IMR-90 (cell line): ENCODE measurements around the gene HASPIN. TPM values are rescaled to one million over a fixed set of nuclear protein-coding genes. Genes with fewer than 3 reads are reported as not detected.

Source experiments
- ATAC-seq: fragments of 200-7000 bp; cut with Tn5 transposase; 2 replicates; pipeline ENCODE4 v1.9.1; 2020; ENCODE audit warnings: low read depth, mild to moderate bottlenecking, moderate library complexity
- BruUV-seq: library from RNA; stranded (reverse); fragments of 400-500 nt; replicated peaks from 2 replicates; lab custom pipeline; 2021; lab: Mats Ljungman, UMichigan
- CTCF ChIA-PET: fragments of 300-600 bp; formaldehyde crosslinking; extraction: SDS; loops from one replicate; lab custom pipeline; 2021; ENCODE audit warnings: antibody characterized with exemption; lab: Yijun Ruan, JAX
- POLR2A ChIA-PET: fragments of 300-600 bp; sonication (Branson Sonifier 250); formaldehyde crosslinking; loops from one replicate; lab custom pipeline; 2022; ENCODE audit warnings: antibody characterized with exemption; ENCODE audit not compliant: unreplicated experiment; lab: Charles Lee
- DNase-seq: peaks from one replicate; pipeline ENCODE4 v3.0.0; 2013
- H2AFZ ChIP-seq: replicated peaks from 2 replicates; pipeline ENCODE3; 2013; ENCODE audit warnings: low read length, mild to moderate bottlenecking; ENCODE audit not compliant: poor library complexity
- H2AK5ac ChIP-seq: 2 replicates; pipeline ENCODE4 v1.6.1; 2013; ENCODE audit warnings: low read depth, low read length, inconsistent platforms
- H2AK9ac ChIP-seq: replicated peaks from 2 replicates; pipeline ENCODE3; 2013; ENCODE audit warnings: mild to moderate bottlenecking, low read depth, low read length, moderate library complexity; ENCODE audit not compliant: poor library complexity
- H2BK120ac ChIP-seq: 2 replicates; pipeline ENCODE4 v1.6.1; 2013; ENCODE audit warnings: low read depth, low read length, inconsistent platforms
- H2BK15ac ChIP-seq: 3 replicates; pipeline ENCODE4 v1.6.1; 2013; ENCODE audit warnings: low read depth, low read length, inconsistent platforms
- H2BK20ac ChIP-seq: 2 replicates; pipeline ENCODE4 v1.6.1; 2013; ENCODE audit warnings: low read depth, mild to moderate bottlenecking, inconsistent platforms, low read length, moderate library complexity
- H2BK5ac ChIP-seq: 2 replicates; pipeline ENCODE4 v1.6.1; 2013; ENCODE audit warnings: mild to moderate bottlenecking, low read depth, low read length, inconsistent platforms; ENCODE audit not compliant: poor library complexity, severe bottlenecking
- H3K14ac ChIP-seq: replicated peaks from 2 replicates; pipeline ENCODE4 v1.6.1; 2013; ENCODE audit warnings: low read depth, low read length, inconsistent platforms
- H3K18ac ChIP-seq: 2 replicates; pipeline ENCODE4 v1.6.1; 2013; ENCODE audit warnings: low read depth, low read length, control low read depth
- H3K23ac ChIP-seq: 2 replicates; pipeline ENCODE4 v1.6.1; 2013; ENCODE audit warnings: low read depth, low read length, inconsistent platforms
- H3K27ac ChIP-seq: 2 replicates; pipeline ENCODE4 v1.5.1; 2013; ENCODE audit warnings: mild to moderate bottlenecking, control low read depth, low read length; ENCODE audit not compliant: insufficient read depth
- H3K27me3 ChIP-seq: 2 replicates; pipeline ENCODE4 v1.6.1; 2013; ENCODE audit warnings: low read length; ENCODE audit not compliant: control insufficient read depth, insufficient read depth
- H3K36me3 ChIP-seq: 2 replicates; pipeline ENCODE4 v1.6.1; 2013; ENCODE audit warnings: low read length, mixed read lengths; ENCODE audit not compliant: control insufficient read depth, insufficient read depth
- H3K4ac ChIP-seq: 2 replicates; pipeline ENCODE4 v1.6.1; 2013; ENCODE audit warnings: low read depth, low read length, inconsistent platforms
- H3K4me1 ChIP-seq: 2 replicates; pipeline ENCODE4 v1.6.1; 2013; ENCODE audit warnings: low read length, mixed read lengths; ENCODE audit not compliant: control insufficient read depth, insufficient read depth
- H3K4me2 ChIP-seq: 2 replicates; pipeline ENCODE4 v1.6.1; 2013; ENCODE audit warnings: low read depth, mild to moderate bottlenecking, control low read depth, low read length, moderate library complexity
- H3K4me3 ChIP-seq: 2 replicates; pipeline ENCODE4 v1.5.1; 2013; ENCODE audit warnings: low read depth, mild to moderate bottlenecking, control low read depth, low read length, moderate library complexity; ENCODE audit not compliant: insufficient read depth
- H3K56ac ChIP-seq: 2 replicates; pipeline ENCODE4 v1.6.1; 2013; ENCODE audit warnings: low read length, inconsistent platforms; ENCODE audit not compliant: insufficient read depth; ENCODE audit errors: extremely low read depth
- H3K79me1 ChIP-seq, 2 experiments: 2 replicates each; pipeline ENCODE4 v1.6.1; 2013; ENCODE audit warnings: low read length in 2 of 2, inconsistent platforms in 1 of 2, low read depth in 1 of 2
- H3K9ac ChIP-seq: 2 replicates; pipeline ENCODE4 v1.6.1; 2013; ENCODE audit warnings: low read depth, low read length, control low read depth
- H3K9me1 ChIP-seq: 2 replicates; pipeline ENCODE4 v1.6.1; 2013; ENCODE audit warnings: low read length, inconsistent platforms; ENCODE audit not compliant: insufficient read depth
- H3K9me3 ChIP-seq: 2 replicates; pipeline ENCODE4 v1.6.1; 2013; ENCODE audit warnings: low read length; ENCODE audit not compliant: control insufficient read depth, insufficient read depth
- H4K20me1 ChIP-seq: 2 replicates; pipeline ENCODE4 v1.6.1; 2013; ENCODE audit warnings: low read length, inconsistent platforms; ENCODE audit not compliant: insufficient read depth
- H4K5ac ChIP-seq: 2 replicates; pipeline ENCODE4 v1.6.1; 2013; ENCODE audit warnings: mild to moderate bottlenecking, low read depth, low read length, control low read depth
- H4K8ac ChIP-seq, 2 experiments: 2 replicates each; pipeline ENCODE4 v1.6.1; 2013; ENCODE audit warnings: low read depth in 2 of 2, low read length in 2 of 2, control low read depth in 1 of 2, inconsistent platforms in 1 of 2
- H4K91ac ChIP-seq: 2 replicates; pipeline ENCODE4 v1.6.1; 2013; ENCODE audit warnings: low read depth, low read length, inconsistent platforms; ENCODE audit not compliant: insufficient read depth
- BHLHE40 ChIP-seq: fragments of 150-350 bp; IDR thresholded peaks from 2 replicates; pipeline ENCODE4 v1.6.1; 2016; ENCODE audit warnings: mild to moderate bottlenecking, low read depth, low read length
- CEBPB ChIP-seq: IDR thresholded peaks from 2 replicates; pipeline ENCODE4 v1.6.1; 2012; ENCODE audit warnings: low read depth, low read length, improper control_type of control experiment
- CHD1 ChIP-seq: IDR thresholded peaks from 2 replicates; pipeline ENCODE4 v1.6.1; 2012; ENCODE audit warnings: low read depth, low read length, improper control_type of control experiment
- CTCF ChIP-seq: conservative IDR thresholded peaks from 2 replicates; pipeline ENCODE4 v1.5.1; 2012; ENCODE audit warnings: mild to moderate bottlenecking, low read depth, low read length, improper control_type of control experiment
- FOS ChIP-seq: fragments of 150-350 bp; IDR thresholded peaks from 2 replicates; pipeline ENCODE4 v1.6.1; 2016; ENCODE audit warnings: low read depth, low read length
- MXI1 ChIP-seq: IDR thresholded peaks from 2 replicates; pipeline ENCODE4 v1.6.1; 2012; ENCODE audit warnings: low read depth, mild to moderate bottlenecking, low read length, moderate library complexity, borderline replicate concordance
- NFE2L2 ChIP-seq: fragments of 150-350 bp; IDR thresholded peaks from 2 replicates; pipeline ENCODE4 v1.6.1; 2016; ENCODE audit warnings: low read depth, mild to moderate bottlenecking, low read length
- POLR2A ChIP-seq: IDR thresholded peaks from 2 replicates; pipeline ENCODE4 v1.6.1; 2012; ENCODE audit warnings: mild to moderate bottlenecking, low read depth, low read length
- RAD21 ChIP-seq: IDR thresholded peaks from 2 replicates; pipeline ENCODE4 v1.6.1; 2012; ENCODE audit warnings: low read length, improper control_type of control experiment
- RCOR1 ChIP-seq: IDR thresholded peaks from 2 replicates; pipeline ENCODE4 v1.6.1; 2012; ENCODE audit warnings: mild to moderate bottlenecking, low read length, improper control_type of control experiment; ENCODE audit not compliant: insufficient replicate concordance
- RFX5 ChIP-seq: IDR thresholded peaks from 2 replicates; pipeline ENCODE4 v1.8.0; 2012; ENCODE audit warnings: low read depth, mild to moderate bottlenecking, low read length, moderate library complexity
- WGBS, 2 experiments: methylation state at CpG; one replicate each; pipeline versions ENCODE4 v1.1.5 to v1.1.7; 2013; ENCODE audit warnings: missing lambda C conversion rate in 2 of 2; ENCODE audit not compliant: insufficient read length in 1 of 2; ENCODE audit errors: extremely low coverage in 2 of 2; 5-methylcytosine and 5-hydroxymethylcytosine counted together
- dilution Hi-C: fragments of 300-500 bp; cut with HindIII; formaldehyde crosslinking; loops from one replicate; pipeline ENCODE4 v1.14.3; 2018; ENCODE audit warnings: low sequenced_read_pairs; ENCODE audit not compliant: unreplicated experiment
- in situ Hi-C: fragments of 300-500 bp; cut with MboI; formaldehyde crosslinking; loops from 3 replicates; pipeline ENCODE4 v1.14.3; 2019; ENCODE audit warnings: low sequenced_read_pairs, inconsistent platforms, mixed read lengths
- intact Hi-C: fragments of 100-400 bp; cut with micrococcal nuclease; formaldehyde crosslinking; loops from 2 replicates; pipeline ENCODE4 v1.10.0; 2022
- polyA plus RNA-seq, 3 experiments: library from polyadenylated mRNA; depleted of rRNA; stranded (reverse); fragments of >200 nt; gene quantifications; 2 replicates each; pipeline ENCODE4 v1.2.3, GENCODE V29; 2012; ENCODE audit warnings: low replicate concordance in 1 of 3
- total RNA-seq: library from RNA; depleted of rRNA; stranded (reverse); fragments of >200 nt; gene quantifications from 2 replicates; pipeline ENCODE4 v1.2.3, GENCODE V29; 2012

Gene HASPIN
- total and polyA plus RNA-seq, 2 of the 4 experiments (the other 2 are of a cell fraction), result 2.2 to 4.3 TPM

GRCh38 chr17:3689262-3690093 lies 34.2 kb upstream of the HASPIN start:
- WGBS, 2 experiments, result 92% methylated on average over 8 of the region's 44 CpGs; no CpG with 5 or more reads in 1 of the 2 experiments
- H3K9me1 ChIP-seq, result no peaks in the 10 kb centered on the region
- dilution Hi-C loops (no loop called here), intact Hi-C loops (no loop called here), in situ Hi-C loops (no loop called here)
- no peak overlapping the region for H3K4me2 ChIP-seq
- no TSS peak for BruUV-seq
- H3K9me3 ChIP-seq, result no peaks in the 10 kb centered on the region
- H3K79me1 ChIP-seq, result no peaks in the 10 kb centered on the region
- H2BK15ac ChIP-seq, result no peak overlapping the region
- H3K27me3 ChIP-seq, result peaks cover 9% of the 10 kb centered on the region
- no peak overlapping the region for H3K56ac ChIP-seq
- POLR2A ChIA-PET, result no interaction called here
- ATAC-seq (no peak), DNase-seq (no peak)
- no peak overlapping the region for H4K8ac ChIP-seq
- TF ChIP-seq CEBPB (no peak), CTCF (no peak), RFX5 (no peak), BHLHE40 (no peak), RAD21 (no peak), MXI1 (no peak), FOS (no peak), RCOR1 (no peak), CHD1 (no peak), NFE2L2 (no peak), POLR2A (no peak)
- H4K91ac ChIP-seq, result no peak overlapping the region
- H3K9ac ChIP-seq, result no peak overlapping the region
- no peak overlapping the region for H2BK20ac ChIP-seq
- H3K18ac ChIP-seq, result no peak overlapping the region
- H3K36me3 ChIP-seq, result no peaks in the 10 kb centered on the region
- no peak overlapping the region for H2AK5ac ChIP-seq
- H3K4me3 ChIP-seq, result no peak overlapping the region
- H2AK9ac ChIP-seq, result no peak overlapping the region
- H4K5ac ChIP-seq, result no peak overlapping the region
- no peaks in the 10 kb centered on the region for H4K20me1 ChIP-seq
- H3K23ac ChIP-seq, result no peak overlapping the region
- no peak overlapping the region for H2AFZ ChIP-seq
- H3K14ac ChIP-seq, result no peak overlapping the region
- no peak overlapping the region for H2BK5ac ChIP-seq
- no peak overlapping the region for H2BK120ac ChIP-seq
- no peak overlapping the region for H3K27ac ChIP-seq
- H3K4ac ChIP-seq, result no peak overlapping the region
- CTCF ChIA-PET, result no interaction called here
- no peaks in the 10 kb centered on the region for H3K4me1 ChIP-seq
